ENCODE measurements around the gene RIMS3.

- TF ChIP-seq CTCF (IDR thresholded peaks at IDR 0.05) (no peak), POLR2A (IDR thresholded peaks at IDR 0.05) (no peak)
These were observed 11.5 kb downstream of the RIMS3 start for GRCh38 chr1:40653851-40654537.
